Measurements from ENCODE around the gene CNTFR. TPM values are rescaled to one million over a fixed set of nuclear protein-coding genes. Genes with fewer than 3 reads are reported as not detected.

CNTFR gene
- total RNA-seq, 1 donor from 2014 or later: 3.1 TPM

GRCh38 chr9:34551751-34552605 lies 37.5 kb downstream of the CNTFR start:
- Mint-ChIP-seq H3K27me3 (ENCODE audit: unreplicated experiment) (peaks cover 11% of the 10 kb centered on the region), H3K27ac (ENCODE audit: unreplicated experiment) (no peak overlapping the region), H3K4me1 (ENCODE audit: unreplicated experiment) (no peaks in the 10 kb centered on the region), H3K9me3 (ENCODE audit: unreplicated experiment) (no peaks in the 10 kb centered on the region), H3K4me3 (ENCODE audit: unreplicated experiment) (no peak overlapping the region), H3K36me3 (ENCODE audit: low read depth, unreplicated experiment) (no peaks in the 10 kb centered on the region)
- DNase-seq (ENCODE audit: low spot score): no peak
- no peak for TF ChIP-seq CTCF (IDR thresholded peaks at IDR 0.05; ENCODE audit: unreplicated experiment)

GRCh38 chr9:34550681-34551270 lies 38.7 kb downstream of the CNTFR start:
- Mint-ChIP-seq H3K4me1 (ENCODE audit: unreplicated experiment) (no peaks in the 10 kb centered on the region), H3K27me3 (ENCODE audit: unreplicated experiment) (peaks cover 12% of the 10 kb centered on the region), H3K9me3 (ENCODE audit: unreplicated experiment) (no peaks in the 10 kb centered on the region), H3K27ac (ENCODE audit: unreplicated experiment) (no peak overlapping the region), H3K36me3 (ENCODE audit: low read depth, unreplicated experiment) (no peaks in the 10 kb centered on the region), H3K4me3 (ENCODE audit: unreplicated experiment) (no peak overlapping the region)
- no peak for TF ChIP-seq CTCF (IDR thresholded peaks at IDR 0.05; ENCODE audit: unreplicated experiment)
- no peak for DNase-seq (ENCODE audit: low spot score)

- no peak overlapping the region for H3K27ac Mint-ChIP-seq (ENCODE audit: unreplicated experiment)
- H3K4me1 Mint-ChIP-seq (ENCODE audit: unreplicated experiment): no peaks in the 10 kb centered on the region
- H3K4me3 Mint-ChIP-seq (ENCODE audit: unreplicated experiment): no peak overlapping the region
- DNase-seq (ENCODE audit: low spot score): no peak
- no peaks in the 10 kb centered on the region for H3K36me3 Mint-ChIP-seq (ENCODE audit: low read depth, unreplicated experiment)
- H3K9me3 Mint-ChIP-seq (ENCODE audit: unreplicated experiment): no peaks in the 10 kb centered on the region
- TF ChIP-seq CTCF (IDR thresholded peaks at IDR 0.05; ENCODE audit: unreplicated experiment): no peak
- peaks cover 15% of the 10 kb centered on the region for H3K27me3 Mint-ChIP-seq (ENCODE audit: unreplicated experiment)
These were observed 39.4 kb downstream of the CNTFR start for GRCh38 chr9:34550016-34550680.

- H3K9me3 Mint-ChIP-seq (ENCODE audit: unreplicated experiment): no peaks in the 10 kb centered on the region
- no peaks in the 10 kb centered on the region for H3K36me3 Mint-ChIP-seq (ENCODE audit: low read depth, unreplicated experiment)
- H3K4me1 Mint-ChIP-seq (ENCODE audit: unreplicated experiment): no peaks in the 10 kb centered on the region
- H3K27ac Mint-ChIP-seq (ENCODE audit: unreplicated experiment): no peak overlapping the region
- H3K4me3 Mint-ChIP-seq (ENCODE audit: unreplicated experiment): no peak overlapping the region
- peaks cover 17% of the 10 kb centered on the region for H3K27me3 Mint-ChIP-seq (ENCODE audit: unreplicated experiment)
- no peak for DNase-seq (ENCODE audit: low spot score)
- TF ChIP-seq CTCF (IDR thresholded peaks at IDR 0.05; ENCODE audit: unreplicated experiment): no peak
These were observed 40.2 kb downstream of the CNTFR start for GRCh38 chr9:34549407-34549732.
